Upper lobe of left lung (tissue), 6 donors: ENCODE results near the gene POLE3. TPM values are rescaled to one million over a fixed set of nuclear protein-coding genes. Genes with fewer than 3 reads are reported as not detected.

Source experiments
- ATAC-seq, 2 donors: fragments of 200-7000 bp; cut with Tn5 transposase; one replicate each; pipeline ENCODE4 v1.9.1; 2022; ENCODE audit warnings: mild to moderate bottlenecking in 2 of 2, moderate library complexity in 2 of 2; ENCODE audit not compliant: low FRiP score in 2 of 2
- DNase-seq, 2 donors: peaks; one replicate each; pipeline ENCODE4 v3.0.0-alpha.2; 2019 to 2020
- H3K27ac ChIP-seq, 4 donors: fragments of 200-600 bp; sonication (generic); one replicate each; pipeline ENCODE4 v1.5.1; 2016 to 2019
- H3K27me3 ChIP-seq, 4 donors: fragments of 200-600 bp; sonication (generic); one replicate each; pipeline ENCODE4 v1.5.1; 2017 to 2019
- H3K36me3 ChIP-seq, 4 donors: fragments of 200-600 bp; sonication (generic); one replicate each; pipeline ENCODE4 v1.5.1; 2016 to 2019
- H3K4me1 ChIP-seq, 4 donors: fragments of 200-600 bp; sonication (generic); one replicate each; pipeline ENCODE4 v1.5.1; 2018 to 2019
- H3K4me3 ChIP-seq, 4 donors: fragments of 200-600 bp; sonication (generic); one replicate each; pipeline ENCODE4 v1.5.1; 2017 to 2019; ENCODE audit warnings: mild to moderate bottlenecking in 2 of 4, moderate library complexity in 1 of 4
- H3K9me3 ChIP-seq, 4 donors: fragments of 200-600 bp; sonication (generic); one replicate each; pipeline ENCODE4 v1.5.1; 2018 to 2019
- CTCF ChIP-seq, 6 experiments: fragments of 450-650 bp in 4 of 6; fragments of 200-600 bp in 2 of 6; sonication (generic) in 2 of 6; IDR thresholded peaks; one replicate each; pipeline ENCODE4 v1.5.1; 2016 to 2019; ENCODE audit warnings: antibody characterized with exemption in 6 of 6
- EP300 ChIP-seq, 4 donors: sonication (generic); formaldehyde crosslinking; IDR thresholded peaks; one replicate each; pipeline ENCODE4 v1.5.1; 2017; ENCODE audit warnings: antibody characterized with exemption in 4 of 4, control low read depth in 2 of 4
- POLR2A ChIP-seq, 4 donors: fragments of 450-650 bp; IDR thresholded peaks; one replicate each; pipeline ENCODE4 v1.5.1; 2016 to 2017; ENCODE audit warnings: antibody characterized with exemption in 4 of 4, mild to moderate bottlenecking in 2 of 4
- POLR2AphosphoS5 ChIP-seq, 2 donors: sonication (generic); formaldehyde crosslinking; IDR thresholded peaks; one replicate each; pipeline ENCODE4 v1.5.1; 2017; ENCODE audit warnings: antibody characterized with exemption in 2 of 2
- WGBS, 2 donors: methylation state at CpG; one replicate each; pipeline ENCODE4 v1.1.5; 2017 to 2018; 5-methylcytosine and 5-hydroxymethylcytosine counted together
- total RNA-seq, 6 donors: library from RNA; depleted of rRNA in 4 of 6; stranded (reverse); fragments of >200 nt in 4 of 6; gene quantifications; one replicate each; pipeline versions ENCODE4 v1.1.0 to v1.2.1, GENCODE V29; 2016 to 2021
- donor health status: DM: no; HTN: no; CAD: no; lungs with moderate emphysema.
- donor health status: DM: no; HTN: yes; CAD: no; lungs with severe emphysema.

POLE3 gene
- total RNA-seq, 6 donors from 2014 or later = 6.4 to 37.1 (median 28.4) TPM

DNA sequence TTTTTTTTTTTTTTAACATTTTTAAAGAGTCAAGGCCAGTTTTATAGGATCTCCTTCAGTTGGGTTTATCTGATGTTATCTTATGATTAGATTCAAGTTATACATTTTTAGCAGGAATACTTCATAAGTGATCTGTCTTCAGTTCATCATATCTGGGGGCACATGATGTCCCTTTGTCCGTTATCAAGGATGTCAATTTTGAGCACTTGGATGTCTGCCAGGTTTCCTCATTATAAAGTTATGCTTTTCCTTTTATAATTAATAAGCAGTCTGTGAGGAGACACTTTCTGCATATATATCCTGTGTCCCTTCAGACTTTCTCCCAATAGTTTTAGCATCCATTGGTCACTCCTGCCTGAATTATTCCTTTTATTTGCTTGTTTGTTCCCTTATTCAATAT is 45.5 kb downstream of the POLE3 start:
- no peaks in the 10 kb centered on the region for H3K9me3 ChIP-seq
- ATAC-seq (no peak), DNase-seq (no peak)
- WGBS, 2 donors = 48 to 50% methylated on average over 1 of the region's 1 CpG
- H3K4me1 ChIP-seq = peaks cover 0 to 3% (median 0%) of the 10 kb centered on the region in 4 donors
- H3K4me3 ChIP-seq = no peak overlapping the region
- no peak overlapping the region for H3K27ac ChIP-seq
- TF ChIP-seq POLR2AphosphoS5 (IDR thresholded peaks at IDR 0.05) = no peak
- TF ChIP-seq CTCF (IDR thresholded peaks at IDR 0.05) = no peak
- no peak for TF ChIP-seq EP300 (IDR thresholded peaks at IDR 0.05)
- TF ChIP-seq POLR2A (IDR thresholded peaks at IDR 0.05) = no peak
- no peaks in the 10 kb centered on the region for H3K36me3 ChIP-seq
- no peaks in the 10 kb centered on the region for H3K27me3 ChIP-seq

GRCh38 chr9:113363336-113363735 is 47.1 kb downstream of the POLE3 start:
- no peak for ATAC-seq
- no peak for DNase-seq
- H3K9me3 ChIP-seq = no peaks in the 10 kb centered on the region
- no peaks in the 10 kb centered on the region for H3K36me3 ChIP-seq
- no peak overlapping the region for H3K4me3 ChIP-seq
- peaks cover 0 to 3% (median 0%) of the 10 kb centered on the region in 4 donors for H3K4me1 ChIP-seq
- no peaks in the 10 kb centered on the region for H3K27me3 ChIP-seq
- WGBS, 2 donors = 75 to 95% methylated on average over 3 of the region's 3 CpGs
- TF ChIP-seq POLR2A (IDR thresholded peaks at IDR 0.05) (no peak), POLR2AphosphoS5 (IDR thresholded peaks at IDR 0.05) (no peak), EP300 (IDR thresholded peaks at IDR 0.05) (no peak), CTCF (IDR thresholded peaks at IDR 0.05) (no peak)
- no peak overlapping the region for H3K27ac ChIP-seq

GRCh38 chr9:113361304-113362018 is 49.0 kb downstream of the POLE3 start:
- WGBS, 2 donors = 62 to 79% methylated on average over 7 of the region's 7 CpGs
- H3K36me3 ChIP-seq = no peaks in the 10 kb centered on the region
- no peaks in the 10 kb centered on the region for H3K27me3 ChIP-seq
- TF ChIP-seq CTCF (IDR thresholded peaks at IDR 0.05) = no peak
- no peak for TF ChIP-seq POLR2A (IDR thresholded peaks at IDR 0.05)
- TF ChIP-seq POLR2AphosphoS5 (IDR thresholded peaks at IDR 0.05) = no peak
- TF ChIP-seq EP300 (IDR thresholded peaks at IDR 0.05) = no peak
- no peak overlapping the region for H3K27ac ChIP-seq
- H3K4me3 ChIP-seq = no peak overlapping the region
- DNase-seq (no peak), ATAC-seq (no peak)
- H3K9me3 ChIP-seq = no peaks in the 10 kb centered on the region
- H3K4me1 ChIP-seq = peaks cover 0 to 3% (median 0%) of the 10 kb centered on the region in 4 donors

- no peaks in the 10 kb centered on the region for H3K27me3 ChIP-seq
- no peaks in the 10 kb centered on the region for H3K9me3 ChIP-seq
- WGBS, 2 donors = 88 to 90% methylated on average over 15 of the region's 15 CpGs
- H3K36me3 ChIP-seq = no peaks in the 10 kb centered on the region
- H3K4me1 ChIP-seq = peaks cover 0 to 1% (median 0%) of the 10 kb centered on the region in 4 donors
- H3K4me3 ChIP-seq = no peak overlapping the region
- no peak for TF ChIP-seq POLR2A (IDR thresholded peaks at IDR 0.05)
- no peak for TF ChIP-seq POLR2AphosphoS5 (IDR thresholded peaks at IDR 0.05)
- TF ChIP-seq CTCF (IDR thresholded peaks at IDR 0.05) = no peak
- TF ChIP-seq EP300 (IDR thresholded peaks at IDR 0.05) = no peak
- ATAC-seq (no peak), DNase-seq (peak in 1 of 2 donors; percentile 40)
- H3K27ac ChIP-seq = no peak overlapping the region
Measured at GRCh38 chr9:113360242-113360842, 50.1 kb downstream of the POLE3 start.
